ENCODE measurements around the gene C17orf67. TPM values are rescaled to one million over a fixed set of nuclear protein-coding genes. Genes with fewer than 3 reads are reported as not detected.

C17orf67 gene
- total RNA-seq, 6 experiments from 2014 or later = 0.31 to 1.1 (median 0.78) TPM

- Histone ChIP-seq H3K27ac (no peak overlapping the region), H3K36me3 (no peaks in the 10 kb centered on the region), H3K4me3 (no peak overlapping the region), H3K9me3 (no peaks in the 10 kb centered on the region), H3K4me1 (no peaks in the 10 kb centered on the region), H3K27me3 (no peaks in the 10 kb centered on the region)
- intact Hi-C loops (cut with DNase I) = no loop called here
- WGBS (ENCODE audit: insufficient coverage, low coverage, low lambda C conversion rate, missing lambda C conversion rate) = 40% methylated on average over 2 of the region's 2 CpGs
- ATAC-seq (no peak), DNase-seq (no peak)
- no peak for TF ChIP-seq POLR2A (IDR thresholded peaks at IDR 0.05)
- no peak for TF ChIP-seq CTCF (IDR thresholded peaks at IDR 0.05)
These were observed 77.2 kb downstream of the C17orf67 start for GRCh38 chr17:56756536-56756935.

GRCh38 chr17:56755310-56755709 is 78.4 kb downstream of the C17orf67 start:
- no peak overlapping the region for H3K27ac ChIP-seq
- ATAC-seq (no peak), DNase-seq (no peak)
- H3K4me1 ChIP-seq = no peaks in the 10 kb centered on the region
- no peaks in the 10 kb centered on the region for H3K27me3 ChIP-seq
- no peak overlapping the region for H3K4me3 ChIP-seq
- no peaks in the 10 kb centered on the region for H3K9me3 ChIP-seq
- TF ChIP-seq POLR2A (IDR thresholded peaks at IDR 0.05) (no peak), CTCF (IDR thresholded peaks at IDR 0.05) (no peak)
- no peaks in the 10 kb centered on the region for H3K36me3 ChIP-seq
- WGBS (ENCODE audit: insufficient coverage, low coverage, low lambda C conversion rate, missing lambda C conversion rate) = 66% methylated on average over 5 of the region's 5 CpGs
- intact Hi-C loops (cut with DNase I) = no loop called here

GRCh38 chr17:56754523-56755208 is 79.1 kb downstream of the C17orf67 start:
- no peak for DNase-seq
- peak; percentile 65 to 83 (median 74) for ATAC-seq

DNA sequence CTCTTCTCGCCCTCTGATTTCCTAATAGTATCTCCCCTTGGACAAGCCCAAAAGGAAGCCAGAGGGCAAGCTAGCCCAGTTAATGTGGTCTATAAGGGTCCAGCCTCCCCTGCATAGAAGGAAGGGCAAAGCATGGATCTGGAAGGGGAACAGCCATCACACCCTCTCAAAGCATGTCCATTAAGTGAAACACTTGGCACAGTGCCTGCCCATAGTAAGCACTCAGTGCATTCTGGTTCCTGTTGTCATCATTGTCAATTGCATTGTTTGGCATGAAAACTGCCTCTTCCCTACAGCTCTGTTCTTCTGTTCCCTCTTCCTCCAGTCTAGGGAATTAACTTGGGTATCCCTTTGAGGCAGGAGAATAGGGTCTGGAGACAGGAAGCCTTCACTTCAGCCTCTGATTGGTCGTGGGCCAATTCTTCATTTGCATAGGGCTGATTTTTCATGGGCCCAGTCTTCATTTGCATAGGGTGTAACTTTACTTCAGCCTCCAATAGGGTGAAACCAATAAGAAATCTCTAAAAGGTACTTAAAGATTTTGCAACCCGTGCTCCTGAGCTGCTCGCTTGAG is 81.4 kb downstream of the C17orf67 start:
- intact Hi-C loops (cut with DNase I) = no loop called here
- no peaks in the 10 kb centered on the region for H3K27me3 ChIP-seq
- H3K36me3 ChIP-seq = no peaks in the 10 kb centered on the region
- no peaks in the 10 kb centered on the region for H3K9me3 ChIP-seq
- H3K4me1 ChIP-seq = no peaks in the 10 kb centered on the region
- H3K27ac ChIP-seq = no peak overlapping the region
- ATAC-seq (peak in 1 of 4 donors; percentile 32), DNase-seq (no peak)
- TF ChIP-seq POLR2A (IDR thresholded peaks at IDR 0.05) (no peak), CTCF (IDR thresholded peaks at IDR 0.05) (no peak)
- H3K4me3 ChIP-seq = no peak overlapping the region
- 59% methylated on average over 3 of the region's 4 CpGs for WGBS (ENCODE audit: insufficient coverage, low coverage, low lambda C conversion rate, missing lambda C conversion rate)

More at GRCh38 chr17:56754523-56755208, 79.1 kb downstream of the C17orf67 start:
- WGBS (ENCODE audit: insufficient coverage, low coverage, low lambda C conversion rate, missing lambda C conversion rate) = 26% methylated on average over 7 of the region's 8 CpGs
- no peaks in the 10 kb centered on the region for H3K27me3 ChIP-seq
- H3K4me3 ChIP-seq = no peak overlapping the region
- TF ChIP-seq CTCF (IDR thresholded peaks at IDR 0.05) (no peak), POLR2A (IDR thresholded peaks at IDR 0.05) (no peak)
- intact Hi-C loops (cut with DNase I) = no loop called here
- H3K4me1 ChIP-seq = no peaks in the 10 kb centered on the region
- H3K27ac ChIP-seq = peak overlapping the region in 1 of 3 donors; percentile 8
- no peaks in the 10 kb centered on the region for H3K9me3 ChIP-seq
- no peaks in the 10 kb centered on the region for H3K36me3 ChIP-seq
